HEK293 (cell line): ENCODE data around the gene CATSPER1.
A peak's percentile ranks its signal among the peaks of the same experiment; 100 is the strongest.

Experiments
- AEBP2 ChIP-seq: fragments of 450-650 bp; formaldehyde crosslinking; IDR thresholded peaks from 2 replicates; pipeline ENCODE4 v1.5.1; 2016; ENCODE audit warnings: missing biosample characterization, missing genetic modification characterization, borderline replicate concordance
- ATF2 ChIP-seq: fragments of 450-650 bp; formaldehyde crosslinking; IDR thresholded peaks from 2 replicates; pipeline ENCODE4 v1.5.1; 2016; ENCODE audit warnings: missing biosample characterization, missing genetic modification characterization, low read depth
- CTCF ChIP-seq: fragments of 450-650 bp; formaldehyde crosslinking; IDR thresholded peaks from 2 replicates; pipeline ENCODE4 v1.5.1; 2016; ENCODE audit warnings: missing biosample characterization, missing genetic modification characterization
- GFI1B ChIP-seq: fragments of 450-650 bp; formaldehyde crosslinking; IDR thresholded peaks from 2 replicates; pipeline ENCODE4 v1.5.1; 2016; ENCODE audit warnings: missing biosample characterization, missing genetic modification characterization
- KLF16 ChIP-seq: fragments of 450-650 bp; formaldehyde crosslinking; IDR thresholded peaks from 2 replicates; pipeline ENCODE4 v1.5.1; 2017; ENCODE audit warnings: missing biosample characterization, missing genetic modification characterization
- MZF1 ChIP-seq: fragments of 450-650 bp; formaldehyde crosslinking; IDR thresholded peaks from 2 replicates; pipeline ENCODE4 v1.5.1; 2017; ENCODE audit warnings: missing biosample characterization, missing genetic modification characterization, borderline replicate concordance
- OVOL3 ChIP-seq: fragments of 450-650 bp; formaldehyde crosslinking; IDR thresholded peaks from 2 replicates; pipeline ENCODE4 v1.5.1; 2016; ENCODE audit warnings: missing biosample characterization, missing genetic modification characterization
- SCRT2 ChIP-seq: fragments of 450-650 bp; formaldehyde crosslinking; IDR thresholded peaks from 2 replicates; pipeline ENCODE4 v1.5.1; 2016; ENCODE audit warnings: missing biosample characterization, missing genetic modification characterization
- WT1 ChIP-seq: fragments of 450-650 bp; formaldehyde crosslinking; IDR thresholded peaks from 2 replicates; pipeline ENCODE4 v1.5.1; 2016; ENCODE audit warnings: missing biosample characterization, missing genetic modification characterization
- ZBTB17 ChIP-seq: fragments of 450-650 bp; formaldehyde crosslinking; IDR thresholded peaks from 2 replicates; pipeline ENCODE4 v1.5.1; 2016; ENCODE audit warnings: missing biosample characterization, missing genetic modification characterization
- ZBTB8A ChIP-seq: fragments of 450-650 bp; formaldehyde crosslinking; IDR thresholded peaks from 2 replicates; pipeline ENCODE4 v1.5.1; 2016; ENCODE audit warnings: missing biosample characterization, missing genetic modification characterization
- ZNF211 ChIP-seq: fragments of 450-650 bp; formaldehyde crosslinking; IDR thresholded peaks from 2 replicates; pipeline ENCODE4 v1.5.1; 2016; ENCODE audit warnings: low read depth, missing biosample characterization, missing genetic modification characterization
- ZNF223 ChIP-seq: fragments of 450-650 bp; formaldehyde crosslinking; IDR thresholded peaks from 2 replicates; pipeline ENCODE4 v1.5.1; 2016; ENCODE audit warnings: missing biosample characterization, missing genetic modification characterization
- ZNF24 ChIP-seq: fragments of 450-650 bp; formaldehyde crosslinking; IDR thresholded peaks from 2 replicates; pipeline ENCODE4 v1.5.1; 2016; ENCODE audit warnings: missing biosample characterization, missing genetic modification characterization
- ZNF473 ChIP-seq: fragments of 450-650 bp; formaldehyde crosslinking; IDR thresholded peaks from 2 replicates; pipeline ENCODE4 v1.5.1; 2017; ENCODE audit warnings: missing biosample characterization, missing genetic modification characterization
- ZNF777 ChIP-seq: fragments of 450-650 bp; formaldehyde crosslinking; IDR thresholded peaks from 2 replicates; pipeline ENCODE4 v1.5.1; 2017; ENCODE audit warnings: missing biosample characterization, missing genetic modification characterization, borderline replicate concordance
- ZNF843 ChIP-seq: fragments of 450-650 bp; formaldehyde crosslinking; IDR thresholded peaks from 2 replicates; pipeline ENCODE4 v1.5.1; 2016; ENCODE audit warnings: missing biosample characterization, missing genetic modification characterization
- TF ChIP-seq, protein P1 (sequence below): fragments of 450-650 bp; formaldehyde crosslinking; conservative IDR thresholded peaks from 2 replicates; pipeline ENCODE4 v1.5.1; 2016; ENCODE audit warnings: low read depth, missing biosample characterization, missing genetic modification characterization
- TF ChIP-seq, protein P2 (sequence below): fragments of 450-650 bp; formaldehyde crosslinking; optimal IDR thresholded peaks from 2 replicates; pipeline ENCODE3; 2016; ENCODE audit warnings: missing biosample characterization, mild to moderate bottlenecking, missing genetic modification characterization
- TF ChIP-seq, protein P3 (sequence below): fragments of 450-650 bp; formaldehyde crosslinking; IDR thresholded peaks from 2 replicates; pipeline ENCODE4 v1.5.1; 2016; ENCODE audit warnings: missing biosample characterization, missing genetic modification characterization
- TF ChIP-seq, protein P4 (sequence below): fragments of 450-650 bp; formaldehyde crosslinking; IDR thresholded peaks from 2 replicates; pipeline ENCODE4 v1.5.1; 2016; ENCODE audit warnings: missing biosample characterization, missing genetic modification characterization, borderline replicate concordance

Gene CATSPER1

GRCh38 chr11:66001942-66002647 lies 24.2 kb downstream of the CATSPER1 start, which contains the start of the genes BANF1 and EIF1AD (continued):
- no peak for TF ChIP-seq ZNF473 (tag by site-specific recombination)
- TF ChIP-seq WT1 (tag by site-specific recombination) = peak; percentile 80
- TF ChIP-seq KLF16 = peak; percentile 99
- 0 out of 2 replicates have a peak, but pooled peaks have one; percentile 44 for TF ChIP-seq ZNF843 (tag by site-specific recombination)
- TF ChIP-seq GFI1B (tag by site-specific recombination) = no peak
- peak; percentile 38; the same call in 1 of the 2 replicates for TF ChIP-seq SCRT2 (tag by site-specific recombination)
- peak; percentile 71; the same call in 1 of the 2 replicates for TF ChIP-seq MZF1 (tag by site-specific recombination)
- peak; percentile 95 for TF ChIP-seq ZBTB17
- no peak for TF ChIP-seq CTCF (tag by site-specific recombination)
- TF ChIP-seq ZBTB8A (tag by site-specific recombination) = peak; percentile 58; the same call in 1 of the 2 replicates
- TF ChIP-seq, protein P1, sequence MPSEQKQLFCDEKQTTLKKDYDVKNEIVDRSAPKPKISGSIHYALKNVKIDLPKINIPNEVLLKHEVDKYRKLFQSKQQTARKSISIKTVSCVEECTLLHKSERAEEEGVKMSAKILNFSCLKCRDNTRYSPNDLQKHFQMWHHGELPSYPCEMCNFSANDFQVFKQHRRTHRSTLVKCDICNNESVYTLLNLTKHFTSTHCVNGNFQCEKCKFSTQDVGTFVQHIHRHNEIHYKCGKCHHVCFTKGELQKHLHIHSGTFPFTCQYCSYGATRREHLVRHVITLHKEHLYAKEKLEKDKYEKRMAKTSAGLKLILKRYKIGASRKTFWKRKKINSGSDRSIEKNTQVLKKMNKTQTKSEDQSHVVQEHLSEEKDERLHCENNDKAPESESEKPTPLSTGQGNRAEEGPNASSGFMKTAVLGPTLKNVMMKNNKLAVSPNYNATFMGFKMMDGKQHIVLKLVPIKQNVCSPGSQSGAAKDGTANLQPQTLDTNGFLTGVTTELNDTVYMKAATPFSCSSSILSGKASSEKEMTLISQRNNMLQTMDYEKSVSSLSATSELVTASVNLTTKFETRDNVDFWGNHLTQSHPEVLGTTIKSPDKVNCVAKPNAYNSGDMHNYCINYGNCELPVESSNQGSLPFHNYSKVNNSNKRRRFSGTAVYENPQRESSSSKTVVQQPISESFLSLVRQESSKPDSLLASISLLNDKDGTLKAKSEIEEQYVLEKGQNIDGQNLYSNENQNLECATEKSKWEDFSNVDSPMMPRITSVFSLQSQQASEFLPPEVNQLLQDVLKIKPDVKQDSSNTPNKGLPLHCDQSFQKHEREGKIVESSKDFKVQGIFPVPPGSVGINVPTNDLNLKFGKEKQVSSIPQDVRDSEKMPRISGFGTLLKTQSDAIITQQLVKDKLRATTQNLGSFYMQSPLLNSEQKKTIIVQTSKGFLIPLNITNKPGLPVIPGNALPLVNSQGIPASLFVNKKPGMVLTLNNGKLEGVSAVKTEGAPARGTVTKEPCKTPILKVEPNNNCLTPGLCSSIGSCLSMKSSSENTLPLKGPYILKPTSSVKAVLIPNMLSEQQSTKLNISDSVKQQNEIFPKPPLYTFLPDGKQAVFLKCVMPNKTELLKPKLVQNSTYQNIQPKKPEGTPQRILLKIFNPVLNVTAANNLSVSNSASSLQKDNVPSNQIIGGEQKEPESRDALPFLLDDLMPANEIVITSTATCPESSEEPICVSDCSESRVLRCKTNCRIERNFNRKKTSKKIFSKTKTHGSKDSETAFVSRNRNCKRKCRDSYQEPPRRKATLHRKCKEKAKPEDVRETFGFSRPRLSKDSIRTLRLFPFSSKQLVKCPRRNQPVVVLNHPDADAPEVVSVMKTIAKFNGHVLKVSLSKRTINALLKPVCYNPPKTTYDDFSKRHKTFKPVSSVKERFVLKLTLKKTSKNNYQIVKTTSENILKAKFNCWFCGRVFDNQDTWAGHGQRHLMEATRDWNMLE (tag by site-specific recombination) = peak; percentile 99
- TF ChIP-seq, protein P2, sequence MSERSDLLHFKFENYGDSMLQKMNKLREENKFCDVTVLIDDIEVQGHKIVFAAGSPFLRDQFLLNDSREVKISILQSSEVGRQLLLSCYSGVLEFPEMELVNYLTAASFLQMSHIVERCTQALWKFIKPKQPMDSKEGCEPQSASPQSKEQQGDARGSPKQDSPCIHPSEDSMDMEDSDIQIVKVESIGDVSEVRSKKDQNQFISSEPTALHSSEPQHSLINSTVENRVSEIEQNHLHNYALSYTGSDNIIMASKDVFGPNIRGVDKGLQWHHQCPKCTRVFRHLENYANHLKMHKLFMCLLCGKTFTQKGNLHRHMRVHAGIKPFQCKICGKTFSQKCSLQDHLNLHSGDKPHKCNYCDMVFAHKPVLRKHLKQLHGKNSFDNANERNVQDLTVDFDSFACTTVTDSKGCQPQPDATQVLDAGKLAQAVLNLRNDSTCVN (tag by site-specific recombination) = peak; percentile 68
- TF ChIP-seq AEBP2 (tag by site-specific recombination) = peak; percentile 42; the same call in 1 of the 2 replicates
- no peak for TF ChIP-seq ZNF211
- TF ChIP-seq, protein P3, sequence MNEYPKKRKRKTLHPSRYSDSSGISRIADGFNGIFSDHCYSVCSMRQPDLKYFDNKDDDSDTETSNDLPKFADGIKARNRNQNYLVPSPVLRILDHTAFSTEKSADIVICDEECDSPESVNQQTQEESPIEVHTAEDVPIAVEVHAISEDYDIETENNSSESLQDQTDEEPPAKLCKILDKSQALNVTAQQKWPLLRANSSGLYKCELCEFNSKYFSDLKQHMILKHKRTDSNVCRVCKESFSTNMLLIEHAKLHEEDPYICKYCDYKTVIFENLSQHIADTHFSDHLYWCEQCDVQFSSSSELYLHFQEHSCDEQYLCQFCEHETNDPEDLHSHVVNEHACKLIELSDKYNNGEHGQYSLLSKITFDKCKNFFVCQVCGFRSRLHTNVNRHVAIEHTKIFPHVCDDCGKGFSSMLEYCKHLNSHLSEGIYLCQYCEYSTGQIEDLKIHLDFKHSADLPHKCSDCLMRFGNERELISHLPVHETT = peak; percentile 100
- TF ChIP-seq ZNF24 = peak; percentile 94
- peak; percentile 93 for TF ChIP-seq ZNF777 (tag by site-specific recombination)
- TF ChIP-seq OVOL3 (tag by site-specific recombination) = peak; percentile 45; the same call in 1 of the 2 replicates
- no peak for TF ChIP-seq ZNF223
- TF ChIP-seq, protein P4, sequence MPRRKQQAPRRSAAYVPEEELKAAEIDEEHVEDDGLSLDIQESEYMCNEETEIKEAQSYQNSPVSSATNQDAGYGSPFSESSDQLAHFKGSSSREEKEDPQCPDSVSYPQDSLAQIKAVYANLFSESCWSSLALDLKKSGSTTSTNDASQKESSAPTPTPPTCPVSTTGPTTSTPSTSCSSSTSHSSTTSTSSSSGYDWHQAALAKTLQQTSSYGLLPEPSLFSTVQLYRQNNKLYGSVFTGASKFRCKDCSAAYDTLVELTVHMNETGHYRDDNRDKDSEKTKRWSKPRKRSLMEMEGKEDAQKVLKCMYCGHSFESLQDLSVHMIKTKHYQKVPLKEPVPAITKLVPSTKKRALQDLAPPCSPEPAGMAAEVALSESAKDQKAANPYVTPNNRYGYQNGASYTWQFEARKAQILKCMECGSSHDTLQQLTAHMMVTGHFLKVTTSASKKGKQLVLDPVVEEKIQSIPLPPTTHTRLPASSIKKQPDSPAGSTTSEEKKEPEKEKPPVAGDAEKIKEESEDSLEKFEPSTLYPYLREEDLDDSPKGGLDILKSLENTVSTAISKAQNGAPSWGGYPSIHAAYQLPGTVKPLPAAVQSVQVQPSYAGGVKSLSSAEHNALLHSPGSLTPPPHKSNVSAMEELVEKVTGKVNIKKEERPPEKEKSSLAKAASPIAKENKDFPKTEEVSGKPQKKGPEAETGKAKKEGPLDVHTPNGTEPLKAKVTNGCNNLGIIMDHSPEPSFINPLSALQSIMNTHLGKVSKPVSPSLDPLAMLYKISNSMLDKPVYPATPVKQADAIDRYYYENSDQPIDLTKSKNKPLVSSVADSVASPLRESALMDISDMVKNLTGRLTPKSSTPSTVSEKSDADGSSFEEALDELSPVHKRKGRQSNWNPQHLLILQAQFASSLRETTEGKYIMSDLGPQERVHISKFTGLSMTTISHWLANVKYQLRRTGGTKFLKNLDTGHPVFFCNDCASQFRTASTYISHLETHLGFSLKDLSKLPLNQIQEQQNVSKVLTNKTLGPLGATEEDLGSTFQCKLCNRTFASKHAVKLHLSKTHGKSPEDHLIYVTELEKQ (tag by site-specific recombination) = peak; percentile 45; the same call in 1 of the 2 replicates
- TF ChIP-seq ATF2 (tag by site-specific recombination) = no peak
